Body of pancreas (tissue), 4 donors: ENCODE data around the gene CD300H.

Source experiments
- CTCF ChIP-seq, 7 experiments: fragments of 450-650 bp in 4 of 7; fragments of 200-600 bp in 3 of 7; sonication (generic) in 3 of 7; IDR thresholded peaks; one replicate each; pipeline ENCODE4 v1.5.1; 2016 to 2019; ENCODE audit warnings: antibody characterized with exemption in 7 of 7
- POLR2A ChIP-seq, 3 donors: fragments of 450-650 bp; IDR thresholded peaks; one replicate each; pipeline ENCODE4 v1.6.1; 2016; ENCODE audit warnings: antibody characterized with exemption in 3 of 3, mild to moderate bottlenecking in 2 of 3

DNA sequence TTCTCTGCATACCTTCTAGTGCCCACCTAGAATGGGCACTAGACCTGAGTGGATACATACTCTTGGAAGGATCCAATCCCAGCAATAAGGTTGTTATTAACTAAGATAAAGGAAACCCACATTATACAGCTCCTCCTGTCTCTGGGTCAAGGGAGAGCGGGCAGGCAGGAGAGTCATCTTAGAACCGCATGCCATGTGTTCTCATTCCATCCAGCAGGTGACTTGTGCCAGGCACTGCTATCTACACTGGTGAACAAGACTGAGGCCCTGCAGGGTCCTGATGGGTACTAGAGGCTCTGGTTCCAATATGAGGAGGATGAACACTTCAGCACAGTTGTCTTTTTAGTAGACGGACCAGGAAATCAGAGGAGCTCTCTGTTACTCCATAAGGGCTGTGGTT is 5.9 kb upstream of the CD300H start:
- TF ChIP-seq CTCF (IDR thresholded peaks at IDR 0.05) (no peak), POLR2A (IDR thresholded peaks at IDR 0.05) (no peak)
